K562 (cell line): ENCODE measurements around the gene BNIP1. TPM values are rescaled to one million over a fixed set of nuclear protein-coding genes. Genes with fewer than 3 reads are reported as not detected.

Source experiments
- ATAC-seq: fragments of 200-7000 bp; cut with Tn5 transposase; 3 replicates; pipeline ENCODE4 v1.9.1; 2020; ENCODE audit warnings: moderate library complexity
- BruUV-seq: library from RNA; stranded (reverse); fragments of 400-500 nt; replicated peaks from 2 replicates; lab custom pipeline; 2021; lab: Mats Ljungman, UMichigan
- CTCF ChIA-PET: fragments of 300-600 bp; formaldehyde crosslinking; extraction: SDS; loops from one replicate; lab custom pipeline; 2021; ENCODE audit warnings: low intra/inter-chr PET ratio; lab: Yijun Ruan, JAX
- POLR2A ChIA-PET: fragments of 300-600, 350-650 bp; sonication (Branson Sonifier 250); formaldehyde crosslinking; extraction: SDS; loops from one replicate; lab custom pipeline; 2021; ENCODE audit warnings: antibody characterized with exemption, inconsistent platforms; lab: Yijun Ruan, JAX
- DNase-seq, 4 experiments: peaks; one replicate each; pipeline versions ENCODE4 v3.0.0 to v3.0.0-alpha.2; 2011 to 2018; ENCODE audit warnings: low spot score in 3 of 4, mixed read lengths in 3 of 4; ENCODE audit errors: extremely low read depth in 1 of 4
- FAIRE-seq: peaks from 2 replicates; lab custom pipeline; 2011; peaks lifted over from hg19 to GRCh38; lab: Jason Lieb, UNC
- H2AFZ ChIP-seq: 2 replicates; pipeline ENCODE4 v1.6.0; 2011; ENCODE audit warnings: low read depth, low read length, control low read depth, inconsistent platforms
- H3K27ac ChIP-seq: fragments of 200-600 bp; 3 replicates; pipeline ENCODE4 v1.8.0; 2011; ENCODE audit warnings: low read depth, mild to moderate bottlenecking, control low read depth, inconsistent platforms, low read length, moderate library complexity, mixed read lengths; ENCODE audit errors: extremely low read depth
- H3K27me3 ChIP-seq, 2 experiments: fragments of 300-600 bp in 1 of 2; 2 replicates in 1 of 2; 3 replicates in 1 of 2; pipeline versions ENCODE4 v1.6.0 to v1.8.0; 2011; ENCODE audit warnings: inconsistent platforms in 2 of 2, low read length in 2 of 2, mild to moderate bottlenecking in 1 of 2, mixed read lengths in 1 of 2, moderate library complexity in 1 of 2; ENCODE audit not compliant: control insufficient read depth in 2 of 2, insufficient read depth in 2 of 2
- H3K36me3 ChIP-seq: fragments of 300-600 bp; 3 replicates; pipeline ENCODE4 v1.8.0; 2011; ENCODE audit warnings: mild to moderate bottlenecking, low read length, inconsistent platforms; ENCODE audit not compliant: control insufficient read depth, insufficient read depth
- H3K4me1 ChIP-seq, 2 experiments: fragments of 200-600 bp in 1 of 2; replicated peaks in 1 of 2; 2 replicates in 1 of 2; 3 replicates in 1 of 2; pipeline versions ENCODE4 v1.5.1 to v1.8.0; 2011; ENCODE audit warnings: inconsistent platforms in 2 of 2, low read length in 2 of 2, mild to moderate bottlenecking in 1 of 2, mixed read lengths in 1 of 2, moderate library complexity in 1 of 2; ENCODE audit not compliant: control insufficient read depth in 2 of 2, insufficient read depth in 2 of 2
- H3K4me2 ChIP-seq: 2 replicates; pipeline ENCODE4 v1.6.1; 2011; ENCODE audit warnings: low read length, control low read depth, inconsistent platforms, mixed read lengths; ENCODE audit not compliant: insufficient read depth
- H3K4me3 ChIP-seq: fragments of 200-600 bp; sonication (generic), shearing (Covaris generic); 2 replicates; pipeline ENCODE4 v1.5.1; 2016; ENCODE audit warnings: control low read depth, inconsistent platforms
- H3K79me2 ChIP-seq: fragments of 200-600 bp; 3 replicates; pipeline ENCODE4 v1.8.0; 2011; ENCODE audit warnings: low read length, inconsistent platforms; ENCODE audit not compliant: control insufficient read depth, insufficient read depth
- H3K9ac ChIP-seq, 2 experiments: 2 replicates each; pipeline versions ENCODE4 v1.6.0 to v1.6.1; 2011; ENCODE audit warnings: low read depth in 2 of 2, low read length in 2 of 2, control low read depth in 1 of 2, inconsistent platforms in 1 of 2, mild to moderate bottlenecking in 1 of 2, mixed read lengths in 1 of 2; ENCODE audit not compliant: insufficient read depth in 1 of 2
- H3K9me1 ChIP-seq: one replicate; pipeline ENCODE4 v1.6.0; 2011; ENCODE audit warnings: inconsistent platforms, mild to moderate bottlenecking, low read length, moderate library complexity; ENCODE audit not compliant: control insufficient read depth, insufficient read depth
- H3K9me3 ChIP-seq: replicated peaks from 2 replicates; pipeline ENCODE4 v1.5.1; 2011; ENCODE audit warnings: low read depth, low read length, inconsistent platforms; ENCODE audit not compliant: control insufficient read depth, insufficient read depth
- H4K20me1 ChIP-seq: replicated peaks from 2 replicates; pipeline ENCODE4 v1.6.1; 2011; ENCODE audit warnings: low read length, inconsistent platforms, mixed read lengths; ENCODE audit not compliant: control insufficient read depth, insufficient read depth
- CXXC5 ChIP-seq: fragments of 250-450 bp; sonication (Bioruptor Pico); IDR thresholded peaks from 2 replicates; pipeline ENCODE4 v1.8.0; 2022; ENCODE audit warnings: inconsistent platforms, mild to moderate bottlenecking, moderate library complexity
- ILK ChIP-seq: fragments of 450-650 bp; IDR thresholded peaks from 2 replicates; pipeline ENCODE4 v1.6.1; 2016; ENCODE audit warnings: missing genetic modification characterization, low read depth, mild to moderate bottlenecking, missing compliant biosample characterization, moderate library complexity, borderline replicate concordance
- MTA3 ChIP-seq: fragments of 450-650 bp; formaldehyde crosslinking; IDR thresholded peaks from 2 replicates; pipeline ENCODE4 v1.6.1; 2017; ENCODE audit warnings: mild to moderate bottlenecking, borderline replicate concordance
- MXI1 ChIP-seq: IDR thresholded peaks from 2 replicates; pipeline ENCODE4 v1.6.1; 2011; ENCODE audit warnings: low read depth, mild to moderate bottlenecking, improper control_type of control experiment, low read length
- NCOA4 ChIP-seq: fragments of 450-650 bp; IDR thresholded peaks from 2 replicates; pipeline ENCODE4 v1.6.1; 2018; ENCODE audit warnings: mild to moderate bottlenecking; ENCODE audit not compliant: partially characterized antibody
- TOE1 ChIP-seq, 2 experiments: fragments of 450-650 bp in 1 of 2; sonication (generic) in 1 of 2; formaldehyde crosslinking in 1 of 2; IDR thresholded peaks; 2 replicates each; pipeline versions ENCODE4 v1.7.1 to v1.8.0; 2016 to 2022; ENCODE audit warnings: borderline replicate concordance in 2 of 2, mild to moderate bottlenecking in 2 of 2, antibody characterized with exemption in 1 of 2, inconsistent platforms in 1 of 2, low read depth in 1 of 2, missing genetic modification reagents in 1 of 2, moderate library complexity in 1 of 2
- WGBS: fragments of 100-300 bp; shearing (Covaris generic); methylation state at CpG from one replicate; pipeline ENCODE4 v1.1.6; 2016; ENCODE audit warnings: low coverage, mixed read lengths; ENCODE audit not compliant: insufficient coverage; ENCODE audit errors: missing lambda C conversion rate; 5-methylcytosine and 5-hydroxymethylcytosine counted together
- in situ Hi-C: fragments of 300-500 bp; cut with MboI; formaldehyde crosslinking; loops from 4 replicates; pipeline ENCODE4 v1.15.0; 2018; ENCODE audit warnings: inconsistent platforms, mixed read lengths
- intact Hi-C: fragments of 100-400 bp; cut with micrococcal nuclease; formaldehyde crosslinking; loops from 2 replicates; pipeline ENCODE4 v1.14.2; 2022
- polyA plus RNA-seq, 8 experiments: library from polyadenylated mRNA; depleted of rRNA in 4 of 8; stranded (reverse) in 5 of 8; unstranded in 3 of 8; fragments of >200 nt; fragmentation: Nextera tagmentation in 2 of 8; fragmentation: Illumina TruSeq in 1 of 8; extraction: Ambion mirVana in 2 of 8; extraction: Trizol in 1 of 8; gene quantifications; 2 replicates each; pipeline versions ENCODE4 v1.2.1 to v1.2.3, GENCODE V29; 2011 to 2014; ENCODE audit warnings: inconsistent platforms in 1 of 8, missing spikeins in 1 of 8
- total RNA-seq, 7 experiments: library from RNA; depleted of rRNA in 6 of 7; stranded (reverse); fragments of >200 nt in 6 of 7; fragmentation: Illumina TruSeq in 2 of 7; extraction: Trizol in 2 of 7; gene quantifications; 2 replicates each; pipeline versions ENCODE4 v1.2.1 to v1.2.3, GENCODE V29; 2011 to 2021; ENCODE audit warnings: low replicate concordance in 1 of 7
- TF ChIP-seq, protein P1 (sequence below): IDR thresholded peaks from 3 replicates; pipeline ENCODE4 v1.6.1; 2011; ENCODE audit warnings: borderline replicate concordance, mild to moderate bottlenecking; ENCODE audit not compliant: insufficient read length, insufficient read depth

The BNIP1 gene
- total and polyA plus RNA-seq, 9 of the 15 experiments (the other 6 are each of a cell fraction or from before 2014, with no cell fraction given), result 18.8 to 65.0 (median 26.2) TPM

GRCh38 chr5:173191561-173191960, 47.2 kb downstream of the BNIP1 start (continued):
- TF ChIP-seq CXXC5, result no peak
- TF ChIP-seq, protein P1, sequence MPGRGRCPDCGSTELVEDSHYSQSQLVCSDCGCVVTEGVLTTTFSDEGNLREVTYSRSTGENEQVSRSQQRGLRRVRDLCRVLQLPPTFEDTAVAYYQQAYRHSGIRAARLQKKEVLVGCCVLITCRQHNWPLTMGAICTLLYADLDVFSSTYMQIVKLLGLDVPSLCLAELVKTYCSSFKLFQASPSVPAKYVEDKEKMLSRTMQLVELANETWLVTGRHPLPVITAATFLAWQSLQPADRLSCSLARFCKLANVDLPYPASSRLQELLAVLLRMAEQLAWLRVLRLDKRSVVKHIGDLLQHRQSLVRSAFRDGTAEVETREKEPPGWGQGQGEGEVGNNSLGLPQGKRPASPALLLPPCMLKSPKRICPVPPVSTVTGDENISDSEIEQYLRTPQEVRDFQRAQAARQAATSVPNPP, result no peak
- TF ChIP-seq MXI1, result no peak
- no peak for TF ChIP-seq ILK
- no peak for TF ChIP-seq NCOA4

GRCh38 chr5:173192561-173192960, 48.2 kb downstream of the BNIP1 start:
- ChIA-PET POLR2A (no interaction called here), CTCF (no interaction called here)
- H3K9ac ChIP-seq, result no peak overlapping the region
- H3K4me3 ChIP-seq, result no peak overlapping the region
- H3K9me3 ChIP-seq, result no peaks in the 10 kb centered on the region
- no peak for DNase-seq
- ATAC-seq, result no peak
- H3K4me2 ChIP-seq, result no peak overlapping the region
- in situ Hi-C loops, result no loop called here
- H4K20me1 ChIP-seq, result peaks cover 4% of the 10 kb centered on the region; the same call in 1 of the 2 replicates
- intact Hi-C loops, result no loop called here
- BruUV-seq, result no TSS peak
- H3K4me1 ChIP-seq, result no peaks in the 10 kb centered on the region
- no peaks in the 10 kb centered on the region for H3K9me1 ChIP-seq
- no peaks in the 10 kb centered on the region for H3K79me2 ChIP-seq
- H3K27ac ChIP-seq, result no peak overlapping the region
- 0% methylated on average over 7 of the region's 7 CpGs for WGBS
- no peaks in the 10 kb centered on the region for H3K36me3 ChIP-seq
- no peak for FAIRE-seq
- no peak overlapping the region for H2AFZ ChIP-seq
- peaks cover 23 to 75% of the 10 kb centered on the region in 2 experiments for H3K27me3 ChIP-seq
- no peak for TF ChIP-seq MTA3
- no peak for TF ChIP-seq TOE1 (IDR thresholded peaks at IDR 0.05; ENCODE audit: borderline replicate concordance)
- TF ChIP-seq TOE1 (CRISPR knock-in tag; IDR thresholded peaks at IDR 0.05; ENCODE audit: borderline replicate concordance, low read depth), result no peak
